Stimulated activated CD8-positive, alpha-beta memory T cell treated with anti-CD3 and anti-CD28 coated beads, Interleukin-7, amount 100 ng/mL, for 4 hours (primary cell): ENCODE results near the gene MTF2.
"Not testable (repeated sequence)": the region's sequence is repeated elsewhere in the genome, so short reads cannot be mapped to it uniquely, and the experiment has no call there.

Experiments used
- DNase-seq, 2 donors: peaks; one replicate each; pipeline ENCODE4 v3.0.0-alpha.2; 2020; ENCODE audit warnings: low read depth in 2 of 2

Gene MTF2

GRCh38 chr1:93140106-93140505 is 61.0 kb downstream of the MTF2 start:
- DNase-seq, result no peak

- DNase-seq, result no peak
These were observed 63.1 kb downstream of the MTF2 start for GRCh38 chr1:93142161-93142560.

GRCh38 chr1:93143136-93143535 is 64.1 kb downstream of the MTF2 start:
- DNase-seq, result no peak

- DNase-seq, result no peak
These were observed 64.7 kb downstream of the MTF2 start for GRCh38 chr1:93143769-93144168.

GRCh38 chr1:93148001-93148400 is 68.9 kb downstream of the MTF2 start:
- no peak for DNase-seq

- DNase-seq, result no peak
These were observed 71.6 kb downstream of the MTF2 start for GRCh38 chr1:93150729-93151128.

- no peak for DNase-seq
These were observed 72.4 kb downstream of the MTF2 start for GRCh38 chr1:93151474-93151873.

- DNase-seq, result no peak
These were observed 73.8 kb downstream of the MTF2 start for GRCh38 chr1:93152835-93153234.

GRCh38 chr1:93154898-93155297 is 75.8 kb downstream of the MTF2 start:
- no peak for DNase-seq

GRCh38 chr1:93155335-93155734 is 76.3 kb downstream of the MTF2 start:
- DNase-seq, result no peak

GRCh38 chr1:93159337-93159736 is 80.3 kb downstream of the MTF2 start:
- no peak for DNase-seq

GRCh38 chr1:93163314-93163713 is 84.2 kb downstream of the MTF2 start:
- DNase-seq, result not testable (repeated sequence)

- no peak for DNase-seq
These were observed 85.7 kb downstream of the MTF2 start for GRCh38 chr1:93164816-93165215.

GRCh38 chr1:93165895-93166294 is 86.8 kb downstream of the MTF2 start:
- DNase-seq, result not testable (repeated sequence)

GRCh38 chr1:93167006-93167405 is 87.9 kb downstream of the MTF2 start:
- no peak for DNase-seq

GRCh38 chr1:93170141-93170678 is 91.1 kb downstream of the MTF2 start:
- DNase-seq, result not testable (repeated sequence)

GRCh38 chr1:93171549-93172034 is 92.5 kb downstream of the MTF2 start:
- no peak for DNase-seq

- DNase-seq, result no peak
These were observed 93.7 kb downstream of the MTF2 start for GRCh38 chr1:93172778-93173177.

- not testable (repeated sequence) for DNase-seq
These were observed 95.6 kb downstream of the MTF2 start for GRCh38 chr1:93174638-93175037.

- no peak for DNase-seq
These were observed 98.9 kb downstream of the MTF2 start for GRCh38 chr1:93177991-93178390.

- no peak for DNase-seq
These were observed 99.3 kb downstream of the MTF2 start for GRCh38 chr1:93178418-93178817.

GRCh38 chr1:93179886-93180722 is 101.0 kb downstream of the MTF2 start, which contains the start of gene TMED5:
Gene TMED5, minus strand, starts transcription at chr1:93180413. Its CDS starts 171 bp downstream, at chr1:93180242.
- peak; percentile 93 to 95 for DNase-seq
